Muscle of arm (tissue), 12 donors: ENCODE measurements around the gene KAZN. TPM values are rescaled to one million over a fixed set of nuclear protein-coding genes. Genes with fewer than 3 reads are reported as not detected.

Experiments used
- DNase-seq: peaks from one replicate; pipeline ENCODE4 v3.0.0-alpha.2; 2013
- polyA plus RNA-seq, 12 donors: library from polyadenylated mRNA; unstranded; fragments of 120-200 nt; gene quantifications; one replicate each; pipeline ENCODE4 v1.2.1, GENCODE V29; 2013; ENCODE audit not compliant: insufficient read length in 12 of 12

KAZN gene
- polyA plus RNA-seq, 12 donors = 10.6 to 20.6 (median 14.8) TPM; not detected in 1

GRCh38 chr1:14787604-14788003, 189.1 kb downstream of the KAZN start:
- no peak for DNase-seq

GRCh38 chr1:14788080-14788479, 189.6 kb downstream of the KAZN start:
- DNase-seq = peak; percentile 41

GRCh38 chr1:14790982-14791381, 192.5 kb downstream of the KAZN start:
- no peak for DNase-seq

- no peak for DNase-seq
Observed at GRCh38 chr1:14791654-14792053, 193.2 kb downstream of the KAZN start.

- DNase-seq = no peak
Observed at GRCh38 chr1:14794136-14794768, 195.8 kb downstream of the KAZN start.

GRCh38 chr1:14794906-14795305, 196.4 kb downstream of the KAZN start:
- DNase-seq = peak; percentile 25

- DNase-seq = no peak
Observed at GRCh38 chr1:14795589-14795988, 197.1 kb downstream of the KAZN start.

- no peak for DNase-seq
Observed at GRCh38 chr1:14800014-14800413, 201.5 kb downstream of the KAZN start.

GRCh38 chr1:14800500-14801076, 202.1 kb downstream of the KAZN start:
- DNase-seq = no peak

- DNase-seq = no peak
Observed at GRCh38 chr1:14803002-14803789, 204.7 kb downstream of the KAZN start.

GRCh38 chr1:14804626-14805025, 206.1 kb downstream of the KAZN start:
- no peak for DNase-seq

GRCh38 chr1:14806772-14807171, 208.3 kb downstream of the KAZN start:
- no peak for DNase-seq

- no peak for DNase-seq
Observed at GRCh38 chr1:14808768-14809167, 210.3 kb downstream of the KAZN start.

- DNase-seq = no peak
Observed at GRCh38 chr1:14809191-14809981, 210.9 kb downstream of the KAZN start.

GRCh38 chr1:14810595-14811361, 212.3 kb downstream of the KAZN start:
- DNase-seq = no peak

- DNase-seq = no peak
Observed at GRCh38 chr1:14811573-14811972, 213.1 kb downstream of the KAZN start.

GRCh38 chr1:14812189-14812588, 213.7 kb downstream of the KAZN start:
- DNase-seq = no peak

- no peak for DNase-seq
Observed at GRCh38 chr1:14815175-14815877, 216.8 kb downstream of the KAZN start.

GRCh38 chr1:14817223-14818170, 219.0 kb downstream of the KAZN start:
- DNase-seq = no peak
